ENCODE results near the gene CCT6B.

Gene CCT6B

DNA sequence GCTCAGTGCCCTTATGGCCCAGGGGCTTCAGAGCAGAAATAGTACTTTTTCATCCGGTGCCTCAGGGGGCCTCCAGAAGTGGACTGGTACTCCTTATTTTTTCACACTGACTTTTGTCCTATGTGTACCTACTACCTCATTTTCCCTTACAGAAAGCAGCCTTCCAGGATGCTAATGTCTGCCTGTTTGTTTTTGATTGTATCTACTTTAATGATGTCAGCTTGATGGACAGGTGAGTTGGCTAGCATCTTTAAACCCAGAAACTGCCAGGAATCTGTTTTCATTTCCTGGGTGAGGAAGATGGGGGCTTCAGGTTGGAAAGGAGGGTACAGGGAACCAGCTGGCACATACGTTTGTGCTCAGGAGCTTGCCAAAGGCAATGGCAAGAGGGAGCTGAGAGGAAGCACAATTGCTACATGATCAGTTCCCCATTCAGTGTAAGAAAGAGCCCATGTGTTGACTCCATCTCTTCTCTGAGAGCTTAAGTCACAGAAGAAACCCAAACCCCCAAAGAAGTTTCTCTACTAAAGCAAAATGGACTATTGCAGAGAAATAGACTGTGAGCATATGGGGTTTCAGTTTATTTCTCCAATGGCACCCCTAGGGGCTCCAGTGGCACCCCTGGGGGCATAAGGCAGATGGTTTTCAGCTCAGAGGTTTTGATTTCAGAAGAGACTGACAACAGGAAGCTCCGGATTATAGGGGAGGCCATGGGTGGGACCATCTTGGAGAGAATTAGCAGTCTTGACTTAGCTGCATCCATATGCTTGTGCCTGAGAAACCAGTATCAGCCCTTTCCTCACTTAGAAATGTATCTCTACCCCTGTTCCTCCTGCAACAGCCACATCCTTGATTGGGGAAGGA is 35.4 kb upstream of the CCT6B start:
- Histone ChIP-seq H3K36me3 (ENCODE audit: insufficient read depth, low read depth, low read length) (peaks cover 99% of the 10 kb centered on the region), H3K27ac (ENCODE audit: low read length) (no peak overlapping the region), H3K27me3 (ENCODE audit: insufficient read depth, low read length) (no peaks in the 10 kb centered on the region), H3K4me1 (ENCODE audit: insufficient read depth, low read length) (no peaks in the 10 kb centered on the region), H3K9me3 (ENCODE audit: insufficient read depth, low read depth, low read length) (no peaks in the 10 kb centered on the region), H3K9ac (ENCODE audit: low read depth, low read length) (no peak overlapping the region), H3K4me3 (ENCODE audit: low read length) (no peak overlapping the region)

DNA sequence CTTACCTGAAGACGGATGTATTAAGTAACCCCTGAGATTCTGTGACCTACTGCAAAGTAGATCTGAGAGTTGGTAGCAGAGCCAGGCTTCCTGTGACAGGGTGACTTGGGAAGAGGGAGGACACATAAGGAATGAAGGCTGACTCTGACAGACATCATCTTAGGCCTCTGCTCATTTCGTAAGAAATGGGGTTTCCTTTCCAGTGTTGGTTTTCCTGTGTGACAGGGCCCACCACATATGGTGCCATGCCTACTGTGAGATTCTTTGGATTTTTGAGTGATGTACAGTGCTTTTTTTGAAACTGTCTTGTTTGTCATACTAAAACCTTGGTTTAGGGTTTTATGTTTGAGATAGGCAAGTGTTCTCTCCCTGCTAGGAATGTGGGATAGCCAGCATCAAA is 31.8 kb upstream of the CCT6B start:
- Histone ChIP-seq H3K36me3 (ENCODE audit: insufficient read depth, low read depth, low read length) (peaks cover 100% of the 10 kb centered on the region), H3K9ac (ENCODE audit: low read depth, low read length) (no peak overlapping the region), H3K4me3 (ENCODE audit: low read length) (no peak overlapping the region), H3K27ac (ENCODE audit: low read length) (no peak overlapping the region), H3K9me3 (ENCODE audit: insufficient read depth, low read depth, low read length) (no peaks in the 10 kb centered on the region), H3K4me1 (ENCODE audit: insufficient read depth, low read length) (no peaks in the 10 kb centered on the region), H3K27me3 (ENCODE audit: insufficient read depth, low read length) (no peaks in the 10 kb centered on the region)

GRCh38 chr17:34991606-34992005 is 30.3 kb upstream of the CCT6B start:
- H3K4me3 ChIP-seq (ENCODE audit: low read length) = no peak overlapping the region
- no peak overlapping the region for H3K27ac ChIP-seq (ENCODE audit: low read length)
- H3K9ac ChIP-seq (ENCODE audit: low read depth, low read length) = no peak overlapping the region
- no peaks in the 10 kb centered on the region for H3K4me1 ChIP-seq (ENCODE audit: insufficient read depth, low read length)
- no peaks in the 10 kb centered on the region for H3K9me3 ChIP-seq (ENCODE audit: insufficient read depth, low read depth, low read length)
- H3K36me3 ChIP-seq (ENCODE audit: insufficient read depth, low read depth, low read length) = peaks cover 97% of the 10 kb centered on the region
- no peaks in the 10 kb centered on the region for H3K27me3 ChIP-seq (ENCODE audit: insufficient read depth, low read length)

- Histone ChIP-seq H3K9me3 (ENCODE audit: insufficient read depth, low read depth, low read length) (no peaks in the 10 kb centered on the region), H3K36me3 (ENCODE audit: insufficient read depth, low read depth, low read length) (peaks cover 97% of the 10 kb centered on the region), H3K4me1 (ENCODE audit: insufficient read depth, low read length) (no peaks in the 10 kb centered on the region), H3K9ac (ENCODE audit: low read depth, low read length) (no peak overlapping the region), H3K27ac (ENCODE audit: low read length) (no peak overlapping the region), H3K27me3 (ENCODE audit: insufficient read depth, low read length) (no peaks in the 10 kb centered on the region), H3K4me3 (ENCODE audit: low read length) (no peak overlapping the region)
Measured at GRCh38 chr17:34990921-34991365, 29.7 kb upstream of the CCT6B start.

GRCh38 chr17:34989473-34989872 is 28.2 kb upstream of the CCT6B start:
- H3K4me3 ChIP-seq (ENCODE audit: low read length) = no peak overlapping the region
- H3K27me3 ChIP-seq (ENCODE audit: insufficient read depth, low read length) = no peaks in the 10 kb centered on the region
- H3K4me1 ChIP-seq (ENCODE audit: insufficient read depth, low read length) = no peaks in the 10 kb centered on the region
- H3K27ac ChIP-seq (ENCODE audit: low read length) = no peak overlapping the region
- no peaks in the 10 kb centered on the region for H3K9me3 ChIP-seq (ENCODE audit: insufficient read depth, low read depth, low read length)
- H3K36me3 ChIP-seq (ENCODE audit: insufficient read depth, low read depth, low read length) = peaks cover 97% of the 10 kb centered on the region
- H3K9ac ChIP-seq (ENCODE audit: low read depth, low read length) = no peak overlapping the region

DNA sequence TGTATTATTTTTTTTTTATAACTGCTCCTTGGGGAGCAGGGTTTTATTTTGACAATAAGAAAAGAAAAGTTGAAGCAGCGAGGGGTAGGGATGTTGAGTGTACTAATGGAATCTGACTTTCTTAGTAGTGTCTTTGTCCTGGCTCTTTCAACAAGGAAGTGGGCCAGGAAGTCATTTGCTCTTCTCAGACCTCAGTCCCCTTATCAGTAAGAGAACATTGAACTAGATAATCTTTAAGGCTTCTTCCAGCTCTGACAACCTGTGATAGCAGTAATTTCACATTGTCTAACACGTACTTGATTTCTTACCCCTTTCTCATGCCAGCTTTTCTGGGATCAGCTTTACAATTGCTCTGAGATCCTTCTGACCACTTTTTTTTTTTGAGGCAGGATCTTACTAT is 27.4 kb upstream of the CCT6B start:
- Histone ChIP-seq H3K27me3 (ENCODE audit: insufficient read depth, low read length) (no peaks in the 10 kb centered on the region), H3K9me3 (ENCODE audit: insufficient read depth, low read depth, low read length) (no peaks in the 10 kb centered on the region), H3K9ac (ENCODE audit: low read depth, low read length) (no peak overlapping the region), H3K27ac (ENCODE audit: low read length) (no peak overlapping the region), H3K4me1 (ENCODE audit: insufficient read depth, low read length) (no peaks in the 10 kb centered on the region), H3K36me3 (ENCODE audit: insufficient read depth, low read depth, low read length) (peaks cover 97% of the 10 kb centered on the region), H3K4me3 (ENCODE audit: low read length) (no peak overlapping the region)

DNA sequence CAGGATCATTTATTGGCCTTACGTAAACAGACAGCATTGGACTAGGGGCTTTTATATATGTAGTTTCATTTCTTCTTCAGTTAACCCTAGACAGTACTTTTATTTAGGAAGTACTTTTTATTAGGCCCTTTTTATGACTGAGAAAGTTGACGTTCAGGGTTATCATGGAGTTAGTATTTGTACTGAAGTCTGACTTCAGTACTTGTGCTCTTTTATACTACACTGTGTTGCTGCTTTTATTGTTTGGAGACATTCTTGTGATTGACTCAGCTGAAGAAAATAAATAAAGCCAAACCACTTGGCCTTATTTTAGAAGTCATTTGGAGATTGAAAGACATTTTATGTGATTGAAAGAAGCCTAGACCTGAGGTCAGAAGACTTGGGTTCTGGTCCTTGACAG is 26.0 kb upstream of the CCT6B start:
- Histone ChIP-seq H3K9ac (ENCODE audit: low read depth, low read length) (no peak overlapping the region), H3K4me1 (ENCODE audit: insufficient read depth, low read length) (no peaks in the 10 kb centered on the region), H3K9me3 (ENCODE audit: insufficient read depth, low read depth, low read length) (no peaks in the 10 kb centered on the region), H3K27me3 (ENCODE audit: insufficient read depth, low read length) (no peaks in the 10 kb centered on the region), H3K27ac (ENCODE audit: low read length) (no peak overlapping the region), H3K36me3 (ENCODE audit: insufficient read depth, low read depth, low read length) (peaks cover 92% of the 10 kb centered on the region), H3K4me3 (ENCODE audit: low read length) (no peak overlapping the region)

GRCh38 chr17:34981538-34982241 is 20.4 kb upstream of the CCT6B start:
- H3K4me3 ChIP-seq (ENCODE audit: low read length) = peak overlapping the region; percentile 82
- peaks cover 39% of the 10 kb centered on the region for H3K36me3 ChIP-seq (ENCODE audit: insufficient read depth, low read depth, low read length)
- H3K4me1 ChIP-seq (ENCODE audit: insufficient read depth, low read length) = peaks cover 8% of the 10 kb centered on the region; the same call in 1 of the 2 replicates
- peak overlapping the region; percentile 93 for H3K9ac ChIP-seq (ENCODE audit: low read depth, low read length)
- H3K27me3 ChIP-seq (ENCODE audit: insufficient read depth, low read length) = no peaks in the 10 kb centered on the region
- no peaks in the 10 kb centered on the region for H3K9me3 ChIP-seq (ENCODE audit: insufficient read depth, low read depth, low read length)
- peak overlapping the region; percentile 93 for H3K27ac ChIP-seq (ENCODE audit: low read length)

DNA sequence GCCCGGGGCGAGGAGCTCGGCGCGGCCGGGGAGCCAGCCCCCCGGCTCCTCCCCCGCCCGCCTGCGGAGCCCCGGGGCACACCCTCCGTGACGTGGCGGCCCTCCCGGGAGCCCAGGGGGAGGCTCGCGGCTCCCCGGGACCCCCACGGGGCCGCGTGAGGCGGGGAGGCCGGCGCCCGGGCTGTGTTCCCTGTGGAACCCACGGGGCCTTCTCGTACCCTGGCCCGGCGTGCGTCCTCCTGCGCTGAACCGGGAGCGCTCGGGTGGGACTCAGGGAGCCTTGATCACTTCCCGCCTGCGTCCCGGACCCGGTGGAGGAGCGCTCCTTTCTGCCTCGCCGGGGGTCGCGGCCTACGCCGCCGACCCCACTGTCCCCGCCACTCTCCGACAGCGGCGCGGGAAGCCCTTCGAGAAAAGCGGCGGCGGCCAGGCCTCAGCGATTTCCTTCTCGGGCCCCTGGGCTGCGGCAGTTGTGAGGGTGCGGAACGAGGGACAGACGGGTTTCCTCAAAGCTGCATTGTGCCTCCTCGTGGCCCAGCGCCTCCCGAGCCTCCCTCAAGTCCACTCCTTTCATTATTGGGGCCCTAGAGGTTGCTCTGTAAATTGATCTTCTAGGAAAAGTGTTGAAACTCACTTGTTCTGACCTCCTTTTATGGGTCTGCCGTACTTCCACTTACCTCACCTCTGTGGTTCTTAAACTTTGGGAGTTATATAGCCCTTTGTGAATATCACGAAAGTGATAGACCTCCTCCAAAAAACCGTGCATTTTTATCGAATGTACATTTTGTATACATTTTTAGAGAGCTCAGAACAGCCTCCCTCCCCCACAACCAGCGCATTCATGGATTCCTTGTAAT is 19.6 kb upstream of the CCT6B start:
- peaks cover 8% of the 10 kb centered on the region; the same call in 1 of the 2 replicates for H3K4me1 ChIP-seq (ENCODE audit: insufficient read depth, low read length)
- H3K9ac ChIP-seq (ENCODE audit: low read depth, low read length) = peak overlapping the region; percentile 93
- peak overlapping the region; percentile 93 for H3K27ac ChIP-seq (ENCODE audit: low read length)
- H3K4me3 ChIP-seq (ENCODE audit: low read length) = peak overlapping the region; percentile 82
- H3K36me3 ChIP-seq (ENCODE audit: insufficient read depth, low read depth, low read length) = peaks cover 31% of the 10 kb centered on the region
- H3K27me3 ChIP-seq (ENCODE audit: insufficient read depth, low read length) = no peaks in the 10 kb centered on the region
- H3K9me3 ChIP-seq (ENCODE audit: insufficient read depth, low read depth, low read length) = no peaks in the 10 kb centered on the region

GRCh38 chr17:34980353-34980680 is 19.1 kb upstream of the CCT6B start, which contains the start of gene LIG3:
Gene LIG3, plus strand, starts transcription at chr17:34980512. Its CDS starts 2,494 bp downstream, at chr17:34983006.
- Histone ChIP-seq H3K27ac (ENCODE audit: low read length) (peak within 1 kb of the TSS; percentile 93), H3K36me3 (ENCODE audit: insufficient read depth, low read depth, low read length) (peaks cover 25% of the 10 kb centered on the region), H3K9me3 (ENCODE audit: insufficient read depth, low read depth, low read length) (no peaks in the 10 kb centered on the region), H3K9ac (ENCODE audit: low read depth, low read length) (peak within 1 kb of the TSS; percentile 93), H3K4me1 (ENCODE audit: insufficient read depth, low read length) (peaks cover 8% of the 10 kb centered on the region; the same call in 1 of the 2 replicates), H3K4me3 (ENCODE audit: low read length) (peak within 1 kb of the TSS; percentile 82), H3K27me3 (ENCODE audit: insufficient read depth, low read length) (no peaks in the 10 kb centered on the region)

DNA sequence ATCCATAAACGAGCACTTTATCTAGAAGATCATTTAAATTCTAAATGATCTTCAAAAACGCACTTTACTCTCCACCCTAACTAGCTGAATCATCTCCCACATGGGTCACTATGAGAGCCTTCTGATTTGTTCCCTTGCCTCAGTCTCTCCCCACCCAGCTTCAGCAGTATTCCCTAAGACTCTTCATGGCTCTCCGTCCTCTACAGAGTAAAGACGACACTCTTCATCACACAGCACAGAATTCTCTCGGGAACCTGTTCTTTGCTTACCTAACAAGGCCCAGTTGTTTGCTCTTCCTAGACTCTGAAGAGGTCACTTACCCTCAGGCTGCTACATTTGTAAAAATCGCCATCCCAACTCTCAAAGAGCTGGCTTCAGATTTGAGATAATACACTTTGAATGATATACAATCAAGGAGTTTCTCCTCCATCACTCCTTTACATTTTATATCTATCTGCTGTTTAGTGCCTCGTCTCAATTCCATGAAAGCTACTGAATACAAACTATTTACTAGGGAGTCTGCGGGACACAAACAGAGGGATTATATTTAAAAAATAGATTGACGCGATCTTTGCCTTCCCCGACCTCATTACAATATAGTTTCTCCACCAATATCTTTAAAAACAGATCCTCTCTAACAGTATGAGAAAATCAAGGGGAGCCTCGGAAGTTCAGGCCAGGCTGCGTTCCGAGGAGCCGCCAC is 18.5 kb upstream of the CCT6B start:
- H3K9ac ChIP-seq (ENCODE audit: low read depth, low read length) = peak overlapping the region; percentile 93
- no peak overlapping the region for H3K27ac ChIP-seq (ENCODE audit: low read length)
- no peaks in the 10 kb centered on the region for H3K9me3 ChIP-seq (ENCODE audit: insufficient read depth, low read depth, low read length)
- H3K4me1 ChIP-seq (ENCODE audit: insufficient read depth, low read length) = peaks cover 8% of the 10 kb centered on the region; the same call in 1 of the 2 replicates
- peaks cover 20% of the 10 kb centered on the region for H3K36me3 ChIP-seq (ENCODE audit: insufficient read depth, low read depth, low read length)
- no peaks in the 10 kb centered on the region for H3K27me3 ChIP-seq (ENCODE audit: insufficient read depth, low read length)
- peak overlapping the region; percentile 82 for H3K4me3 ChIP-seq (ENCODE audit: low read length)
